ENCODE results near the gene TSEN15.

The TSEN15 gene

GRCh38 chr1:184101571-184101970 lies 50.0 kb downstream of the TSEN15 start:
- no peak for DNase-seq (ENCODE audit: low read depth in 2 of 2)

- DNase-seq (ENCODE audit: low read depth in 2 of 2) = peak in 1 of 2 donors; percentile 5
These were observed 59.0 kb downstream of the TSEN15 start for GRCh38 chr1:184110272-184111204.

- DNase-seq (ENCODE audit: low read depth in 2 of 2) = no peak
These were observed 60.8 kb downstream of the TSEN15 start for GRCh38 chr1:184112176-184112948.

- no peak for DNase-seq (ENCODE audit: low read depth in 2 of 2)
These were observed 61.7 kb downstream of the TSEN15 start for GRCh38 chr1:184113251-184113650.

- no peak for DNase-seq (ENCODE audit: low read depth in 2 of 2)
These were observed 63.4 kb downstream of the TSEN15 start for GRCh38 chr1:184114818-184115398.

GRCh38 chr1:184116287-184116686 lies 64.8 kb downstream of the TSEN15 start:
- no peak for DNase-seq (ENCODE audit: low read depth in 2 of 2)

GRCh38 chr1:184118046-184118445 lies 66.5 kb downstream of the TSEN15 start:
- DNase-seq (ENCODE audit: low read depth in 2 of 2) = no peak
